ENCODE data around the gene DPPA4. TPM values are rescaled to one million over a fixed set of nuclear protein-coding genes. Genes with fewer than 3 reads are reported as not detected.
A peak's percentile ranks its signal among the peaks of the same experiment; 100 is the strongest.

The DPPA4 gene
- total RNA-seq, 4 donors from 2014 or later: not detected

GRCh38 chr3:109338322-109338721, 976 bp upstream of the DPPA4 start:
- WGBS, 2 donors: 48 to 52% methylated on average over 4 of the region's 4 CpGs
- Histone ChIP-seq H3K36me3 (no peaks in the 10 kb centered on the region), H3K9me3 (no peaks in the 10 kb centered on the region), H3K27ac (no peak overlapping the region), H3K27me3 (peaks cover 0 to 10% of the 10 kb centered on the region in 2 donors), H3K4me3 (no peak overlapping the region), H3K4me1 (peaks cover 0 to 11% (median 0%) of the 10 kb centered on the region in 4 donors)
- no peak for DNase-seq (ENCODE audit: low spot score in 2 of 2)
- no peak for TF ChIP-seq EP300 (IDR thresholded peaks at IDR 0.05)
- TF ChIP-seq CTCF (IDR thresholded peaks at IDR 0.05): no peak
- TF ChIP-seq POLR2A (IDR thresholded peaks at IDR 0.05): no peak

DNA sequence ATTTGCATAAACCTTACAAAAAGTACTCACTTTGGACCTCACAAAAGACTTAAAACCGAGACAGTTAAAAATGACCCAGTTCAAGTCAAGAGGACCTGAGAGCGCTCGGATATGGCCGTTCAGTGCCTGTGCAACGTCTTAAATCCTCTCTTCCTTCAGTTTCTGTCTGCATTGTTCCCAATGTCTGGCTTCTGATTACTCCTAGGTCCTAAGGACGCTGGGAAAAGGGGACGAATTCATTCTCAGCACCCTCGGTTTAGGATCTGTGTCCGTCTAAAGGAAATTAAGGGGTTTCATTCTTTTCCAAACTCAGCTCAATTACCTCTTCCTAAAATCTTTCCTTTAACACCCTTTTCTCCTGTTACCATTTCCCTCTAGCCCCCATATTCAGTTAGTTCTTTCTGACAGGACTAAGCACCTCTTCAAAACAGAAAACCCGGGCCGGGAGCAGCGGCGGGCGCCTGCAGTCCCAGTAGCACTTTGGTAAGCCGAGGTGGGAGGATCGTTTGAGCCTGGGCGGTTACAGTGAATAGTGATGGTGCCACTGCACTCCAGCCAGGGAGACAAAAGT, 970 bp downstream of the DPPA4 start:
- H3K27me3 ChIP-seq: peaks cover 0 to 10% of the 10 kb centered on the region in 2 donors
- DNase-seq (ENCODE audit: low spot score in 2 of 2): no peak
- H3K36me3 ChIP-seq: no peaks in the 10 kb centered on the region
- peaks cover 0 to 11% (median 0%) of the 10 kb centered on the region in 4 donors for H3K4me1 ChIP-seq
- peak overlapping the region in 3 of 4 donors; percentile 11 to 35 (median 27) for H3K4me3 ChIP-seq
- H3K9me3 ChIP-seq: no peaks in the 10 kb centered on the region
- H3K27ac ChIP-seq: no peak overlapping the region
- TF ChIP-seq EP300 (IDR thresholded peaks at IDR 0.05): no peak
- WGBS, 2 donors: 2 to 3% methylated on average over 17 of the region's 17 CpGs

GRCh38 chr3:109334572-109334971, 2.8 kb downstream of the DPPA4 start:
- no peaks in the 10 kb centered on the region for H3K9me3 ChIP-seq
- H3K4me3 ChIP-seq: no peak overlapping the region
- H3K4me1 ChIP-seq: peaks cover 0 to 11% (median 0%) of the 10 kb centered on the region in 4 donors
- no peak for DNase-seq (ENCODE audit: low spot score in 2 of 2)
- TF ChIP-seq POLR2A (IDR thresholded peaks at IDR 0.05) (no peak), CTCF (IDR thresholded peaks at IDR 0.05) (no peak), EP300 (IDR thresholded peaks at IDR 0.05) (no peak)
- no peaks in the 10 kb centered on the region for H3K36me3 ChIP-seq
- 77 to 81% methylated on average over 1 of the region's 1 CpG for WGBS, 2 donors
- H3K27ac ChIP-seq: no peak overlapping the region
- H3K27me3 ChIP-seq: peaks cover 0 to 10% of the 10 kb centered on the region in 2 donors

- Histone ChIP-seq H3K27me3 (peaks cover 0 to 6% of the 10 kb centered on the region in 2 donors), H3K9me3 (no peaks in the 10 kb centered on the region), H3K36me3 (no peaks in the 10 kb centered on the region), H3K4me3 (no peak overlapping the region), H3K27ac (no peak overlapping the region), H3K4me1 (peaks cover 0 to 11% (median 0%) of the 10 kb centered on the region in 4 donors)
- no peak for DNase-seq (ENCODE audit: low spot score in 2 of 2)
- no peak for TF ChIP-seq EP300 (IDR thresholded peaks at IDR 0.05)
- no peak for TF ChIP-seq POLR2A (IDR thresholded peaks at IDR 0.05)
- TF ChIP-seq CTCF (IDR thresholded peaks at IDR 0.05): no peak
- WGBS, 2 donors: 90 to 91% methylated on average over 5 of the region's 5 CpGs
Observed at GRCh38 chr3:109331692-109332091, 5.7 kb downstream of the DPPA4 start.

- H3K27me3 ChIP-seq: peaks cover 0 to 4% of the 10 kb centered on the region in 2 donors
- H3K36me3 ChIP-seq: no peaks in the 10 kb centered on the region
- no peaks in the 10 kb centered on the region for H3K9me3 ChIP-seq
- TF ChIP-seq EP300 (IDR thresholded peaks at IDR 0.05) (no peak), POLR2A (IDR thresholded peaks at IDR 0.05) (no peak), CTCF (IDR thresholded peaks at IDR 0.05) (no peak)
- no peak overlapping the region for H3K4me3 ChIP-seq
- DNase-seq (ENCODE audit: low spot score in 2 of 2): no peak
- 83 to 93% methylated on average over 7 of the region's 7 CpGs for WGBS, 2 donors
- H3K27ac ChIP-seq: no peak overlapping the region
- H3K4me1 ChIP-seq: no peaks in the 10 kb centered on the region
Observed at GRCh38 chr3:109330405-109330804, 6.9 kb downstream of the DPPA4 start.

All from tibial nerve (tissue), 4 donors.